Vagina (tissue), 2 donors: Measurements from ENCODE around the gene ACYP2.

ENCODE experiments used
- POLR2A ChIP-seq, 2 donors: fragments of 450-650 bp; IDR thresholded peaks; one replicate each; pipeline ENCODE4 v1.6.1; 2017; ENCODE audit warnings: antibody characterized with exemption in 2 of 2, mild to moderate bottlenecking in 2 of 2, moderate library complexity in 2 of 2
- POLR2AphosphoS5 ChIP-seq, 2 donors: sonication (generic); formaldehyde crosslinking; IDR thresholded peaks; one replicate each; pipeline ENCODE4 v1.9.0; 2017; ENCODE audit warnings: antibody characterized with exemption in 2 of 2, mild to moderate bottlenecking in 2 of 2, low read depth in 1 of 2; ENCODE audit not compliant: insufficient read depth in 1 of 2
- TF ChIP-seq, protein P1 (sequence below), 3 experiments: fragments of 450-650 bp in 2 of 3; fragments of 200-600 bp in 1 of 3; sonication (generic) in 1 of 3; IDR thresholded peaks; one replicate each; pipeline ENCODE4 v1.5.1; 2017 to 2019; ENCODE audit warnings: antibody characterized with exemption in 3 of 3, mild to moderate bottlenecking in 2 of 3, moderate library complexity in 2 of 3

DNA sequence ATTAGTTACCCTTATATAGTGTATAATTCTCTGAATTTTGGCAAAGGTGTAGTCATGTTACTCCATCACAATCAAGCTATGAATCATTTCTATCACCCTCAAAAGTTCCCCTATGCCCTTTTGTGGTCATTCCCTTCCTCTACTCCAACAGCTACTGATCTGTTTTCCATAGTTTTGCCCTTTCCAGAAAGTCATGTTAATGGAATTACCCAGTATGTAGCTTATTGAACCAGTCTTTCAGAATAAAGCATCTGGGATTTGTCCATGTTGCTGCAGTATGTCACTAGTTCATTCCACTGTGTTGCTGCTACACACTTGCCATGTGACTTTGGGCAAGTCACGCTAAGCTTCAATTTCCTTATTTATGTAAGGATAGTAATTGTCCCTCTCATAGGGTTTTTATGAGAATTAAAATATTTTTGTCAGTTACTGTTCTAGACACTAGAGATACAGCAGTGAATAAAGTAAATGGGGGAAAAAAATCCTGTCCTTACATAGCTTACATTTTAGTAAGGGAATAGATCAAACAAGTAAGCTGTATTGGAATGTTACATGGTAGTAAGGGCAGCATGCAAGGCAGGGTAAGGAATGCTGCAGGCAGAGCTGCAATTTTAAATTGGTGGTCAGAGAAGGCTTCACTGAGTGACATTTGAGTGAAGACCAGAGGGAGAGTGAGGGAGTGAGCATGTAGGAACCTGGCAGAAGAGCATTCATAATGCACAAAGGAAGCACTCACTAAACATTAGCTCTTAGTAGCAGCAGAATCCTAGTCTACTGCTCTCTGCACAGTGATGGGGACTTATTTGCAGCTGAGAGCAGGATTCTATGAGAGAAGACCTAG is 220.9 kb downstream of the ACYP2 start:
- TF ChIP-seq, protein P1, sequence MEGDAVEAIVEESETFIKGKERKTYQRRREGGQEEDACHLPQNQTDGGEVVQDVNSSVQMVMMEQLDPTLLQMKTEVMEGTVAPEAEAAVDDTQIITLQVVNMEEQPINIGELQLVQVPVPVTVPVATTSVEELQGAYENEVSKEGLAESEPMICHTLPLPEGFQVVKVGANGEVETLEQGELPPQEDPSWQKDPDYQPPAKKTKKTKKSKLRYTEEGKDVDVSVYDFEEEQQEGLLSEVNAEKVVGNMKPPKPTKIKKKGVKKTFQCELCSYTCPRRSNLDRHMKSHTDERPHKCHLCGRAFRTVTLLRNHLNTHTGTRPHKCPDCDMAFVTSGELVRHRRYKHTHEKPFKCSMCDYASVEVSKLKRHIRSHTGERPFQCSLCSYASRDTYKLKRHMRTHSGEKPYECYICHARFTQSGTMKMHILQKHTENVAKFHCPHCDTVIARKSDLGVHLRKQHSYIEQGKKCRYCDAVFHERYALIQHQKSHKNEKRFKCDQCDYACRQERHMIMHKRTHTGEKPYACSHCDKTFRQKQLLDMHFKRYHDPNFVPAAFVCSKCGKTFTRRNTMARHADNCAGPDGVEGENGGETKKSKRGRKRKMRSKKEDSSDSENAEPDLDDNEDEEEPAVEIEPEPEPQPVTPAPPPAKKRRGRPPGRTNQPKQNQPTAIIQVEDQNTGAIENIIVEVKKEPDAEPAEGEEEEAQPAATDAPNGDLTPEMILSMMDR (IDR thresholded peaks at IDR 0.05) = no peak
- TF ChIP-seq POLR2A (IDR thresholded peaks at IDR 0.05) = no peak
- no peak for TF ChIP-seq POLR2AphosphoS5 (IDR thresholded peaks at IDR 0.05; ENCODE audit: insufficient read depth in 1 of 2, low read depth in 1 of 2)
